Activated naive CD4-positive, alpha-beta T cell treated with anti-CD3 and anti-CD28 coated beads, Interleukin-2, amount 10 ng/mL, durations not matched to agents 7 days and 5 days (primary cell): ENCODE data around the gene SLC27A1.

Experiments
- CTCF ChIA-PET: fragments of 350-600 bp; sonication (Branson Sonifier 250); formaldehyde crosslinking; loops from one replicate; lab custom pipeline; 2021; ENCODE audit warnings: antibody characterized with exemption; lab: Charles Lee
- DNase-seq: peaks from one replicate; pipeline ENCODE4 v3.0.0-alpha.2; 2020
- H3K27ac Mint-ChIP-seq: one replicate; pipeline ENCODE4 v1.8.0; 2021; ENCODE audit warnings: mild to moderate bottlenecking, moderate library complexity, mixed read lengths
- H3K27me3 Mint-ChIP-seq: one replicate; pipeline ENCODE4 v1.8.0; 2021; ENCODE audit warnings: mild to moderate bottlenecking, mixed read lengths
- H3K36me3 Mint-ChIP-seq: one replicate; pipeline ENCODE4 v1.8.0; 2021; ENCODE audit warnings: mixed read lengths
- H3K4me1 Mint-ChIP-seq: one replicate; pipeline ENCODE4 v1.8.0; 2021; ENCODE audit warnings: mixed read lengths
- H3K4me3 Mint-ChIP-seq: one replicate; pipeline ENCODE4 v1.8.0; 2021; ENCODE audit warnings: mild to moderate bottlenecking, moderate library complexity, mixed read lengths
- H3K9me3 Mint-ChIP-seq: one replicate; pipeline ENCODE4 v1.8.0; 2021; ENCODE audit warnings: mixed read lengths

Gene SLC27A1

GRCh38 chr19:17519967-17520366 lies 49.6 kb downstream of the SLC27A1 start:
- Mint-ChIP-seq H3K4me3 (no peak overlapping the region), H3K36me3 (peaks cover 47% of the 10 kb centered on the region), H3K4me1 (peaks cover 29% of the 10 kb centered on the region), H3K27me3 (peaks cover 5% of the 10 kb centered on the region), H3K27ac (no peak overlapping the region), H3K9me3 (peaks cover 8% of the 10 kb centered on the region)
- CTCF ChIA-PET = no interaction called here
- no peak for DNase-seq

- H3K27ac Mint-ChIP-seq = no peak overlapping the region
- peaks cover 11% of the 10 kb centered on the region for H3K27me3 Mint-ChIP-seq
- H3K36me3 Mint-ChIP-seq = peaks cover 40% of the 10 kb centered on the region
- no peak for DNase-seq
- peaks cover 8% of the 10 kb centered on the region for H3K9me3 Mint-ChIP-seq
- no peak overlapping the region for H3K4me3 Mint-ChIP-seq
- peaks cover 33% of the 10 kb centered on the region for H3K4me1 Mint-ChIP-seq
- CTCF ChIA-PET = no interaction called here
Measured at GRCh38 chr19:17520865-17521264, 50.5 kb downstream of the SLC27A1 start.

GRCh38 chr19:17522988-17523872 lies 52.9 kb downstream of the SLC27A1 start:
- peak; percentile 84 for DNase-seq
- Mint-ChIP-seq H3K4me3 (peak overlapping the region; percentile 64), H3K9me3 (no peaks in the 10 kb centered on the region), H3K4me1 (peaks cover 40% of the 10 kb centered on the region), H3K27me3 (peaks cover 32% of the 10 kb centered on the region), H3K36me3 (peaks cover 20% of the 10 kb centered on the region), H3K27ac (peak overlapping the region; percentile 98)
- CTCF ChIA-PET = interaction anchor here (1.1 to 2.2 kb wide), 3 partner anchors 12 to 27 kb away, joined by 3 to 8 read pairs (median 6); partner anchors contain the start of gene PGLS

DNA sequence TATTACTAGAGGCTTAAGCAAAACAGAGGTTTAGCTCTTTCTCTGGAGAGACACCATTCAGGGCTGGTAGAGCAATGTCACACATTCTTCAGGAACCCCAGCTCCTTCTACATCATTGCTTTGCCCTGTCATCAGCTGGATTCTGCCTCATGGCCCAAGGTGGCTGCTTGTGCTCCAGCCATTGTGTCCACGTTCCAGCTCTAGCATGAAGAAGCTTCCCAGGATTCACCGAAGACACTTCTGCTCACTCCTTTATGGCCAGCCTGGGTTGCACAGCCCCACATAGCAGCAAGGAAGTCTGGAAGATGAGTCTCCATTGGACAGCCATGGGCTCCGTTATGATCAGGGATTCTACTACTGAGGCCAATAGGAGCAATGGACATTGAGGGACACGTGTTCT lies 54.3 kb downstream of the SLC27A1 start:
- H3K4me1 Mint-ChIP-seq = peaks cover 40% of the 10 kb centered on the region
- peaks cover 16% of the 10 kb centered on the region for H3K36me3 Mint-ChIP-seq
- H3K4me3 Mint-ChIP-seq = no peak overlapping the region
- H3K27ac Mint-ChIP-seq = peak overlapping the region; percentile 55
- DNase-seq = no peak
- peaks cover 8% of the 10 kb centered on the region for H3K9me3 Mint-ChIP-seq
- CTCF ChIA-PET = no interaction called here
- H3K27me3 Mint-ChIP-seq = peaks cover 46% of the 10 kb centered on the region

GRCh38 chr19:17525141-17525540 lies 54.8 kb downstream of the SLC27A1 start:
- peaks cover 51% of the 10 kb centered on the region for H3K27me3 Mint-ChIP-seq
- peaks cover 40% of the 10 kb centered on the region for H3K4me1 Mint-ChIP-seq
- peaks cover 8% of the 10 kb centered on the region for H3K9me3 Mint-ChIP-seq
- peak overlapping the region; percentile 55 for H3K27ac Mint-ChIP-seq
- H3K36me3 Mint-ChIP-seq = peaks cover 13% of the 10 kb centered on the region
- no peak overlapping the region for H3K4me3 Mint-ChIP-seq
- CTCF ChIA-PET = interaction anchor here (0.6 to 1.3 kb wide), 2 partner anchors 28 to 49 kb away, joined by 3 read pairs; no protein-coding TSS in a partner anchor
- DNase-seq = no peak

- no peak overlapping the region for H3K27ac Mint-ChIP-seq
- peaks cover 8% of the 10 kb centered on the region for H3K9me3 Mint-ChIP-seq
- H3K4me3 Mint-ChIP-seq = no peak overlapping the region
- H3K27me3 Mint-ChIP-seq = peaks cover 52% of the 10 kb centered on the region
- H3K4me1 Mint-ChIP-seq = peaks cover 39% of the 10 kb centered on the region
- CTCF ChIA-PET = interaction anchor here (0.9 kb wide), 1 partner anchor 30 kb away, joined by 3 read pairs; no protein-coding TSS in a partner anchor
- peaks cover 11% of the 10 kb centered on the region for H3K36me3 Mint-ChIP-seq
- no peak for DNase-seq
Measured at GRCh38 chr19:17526922-17527321, 56.6 kb downstream of the SLC27A1 start.

DNA sequence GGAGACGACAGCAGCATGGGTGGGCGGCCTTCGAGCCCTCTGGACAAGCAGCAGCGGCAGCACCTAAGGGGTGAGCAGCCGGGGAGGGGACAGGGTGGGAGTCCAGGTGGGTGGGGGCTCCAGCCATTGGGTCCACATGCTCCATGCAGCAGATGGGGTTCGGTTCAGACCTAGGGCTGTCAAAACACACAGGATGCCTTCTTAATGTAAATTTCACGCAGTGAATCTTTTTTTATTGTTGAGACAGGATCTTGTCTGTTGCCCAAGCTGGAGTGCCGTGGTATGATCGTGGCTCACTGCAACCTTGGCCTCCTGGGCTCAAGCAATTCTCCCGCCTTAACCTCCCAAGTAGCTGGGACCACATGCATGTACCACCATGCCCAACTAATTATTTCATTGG lies 57.0 kb downstream of the SLC27A1 start:
- Mint-ChIP-seq H3K4me1 (peaks cover 35% of the 10 kb centered on the region), H3K36me3 (peaks cover 11% of the 10 kb centered on the region), H3K9me3 (peaks cover 8% of the 10 kb centered on the region), H3K4me3 (no peak overlapping the region), H3K27me3 (peaks cover 52% of the 10 kb centered on the region), H3K27ac (no peak overlapping the region)
- no peak for DNase-seq
- CTCF ChIA-PET = no interaction called here

GRCh38 chr19:17528610-17529009 lies 58.3 kb downstream of the SLC27A1 start:
- peaks cover 8% of the 10 kb centered on the region for H3K9me3 Mint-ChIP-seq
- H3K27me3 Mint-ChIP-seq = peaks cover 51% of the 10 kb centered on the region
- H3K4me3 Mint-ChIP-seq = no peak overlapping the region
- H3K4me1 Mint-ChIP-seq = peaks cover 23% of the 10 kb centered on the region
- CTCF ChIA-PET = interaction anchor here (1.8 kb wide), 1 partner anchor 10 kb away, joined by 8 read pairs; no protein-coding TSS in a partner anchor
- DNase-seq = no peak
- no peak overlapping the region for H3K27ac Mint-ChIP-seq
- H3K36me3 Mint-ChIP-seq = peaks cover 4% of the 10 kb centered on the region

DNA sequence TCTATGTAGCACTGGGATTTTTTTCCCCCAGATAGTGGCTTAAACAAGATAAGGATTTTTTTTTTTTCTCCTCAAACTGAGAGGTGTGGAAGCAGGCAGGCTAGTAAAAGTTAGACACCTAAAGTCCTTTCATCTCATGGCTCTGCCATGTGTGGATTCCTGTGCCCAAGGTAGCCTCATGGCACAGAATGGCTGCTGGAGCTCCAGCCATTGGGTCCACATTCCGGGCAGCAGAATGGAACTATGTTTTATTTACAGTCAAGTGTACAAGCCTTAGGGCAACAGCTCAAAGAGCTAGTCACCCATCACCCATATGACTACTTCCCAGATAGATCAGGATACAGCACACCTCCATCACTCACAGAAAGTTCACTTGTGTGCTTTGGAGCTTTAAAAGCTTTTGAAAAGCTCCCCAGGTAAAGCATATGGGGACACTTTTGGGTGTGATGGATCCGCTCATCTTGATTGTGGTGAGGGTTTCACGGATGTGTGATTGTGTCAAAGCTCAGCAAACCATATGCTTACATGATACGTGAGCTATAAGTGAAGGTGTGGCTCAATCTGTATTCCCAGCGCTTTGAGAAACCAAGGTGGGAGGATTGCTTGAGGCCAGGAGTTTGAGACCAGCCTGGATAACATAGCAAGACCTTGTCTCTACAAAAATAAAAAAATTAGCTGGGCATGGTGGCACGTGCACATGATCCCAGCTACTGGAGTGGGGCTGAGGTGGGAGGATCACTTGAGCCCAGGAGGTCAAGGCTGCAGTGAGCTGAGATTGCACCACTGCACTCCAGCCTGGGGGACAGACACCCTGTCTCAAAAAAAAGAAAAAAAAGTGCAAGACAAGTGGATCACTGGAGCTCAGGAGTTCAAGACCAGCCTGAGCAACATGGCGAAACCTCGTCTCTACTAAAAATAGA lies 59.2 kb downstream of the SLC27A1 start:
- Mint-ChIP-seq H3K27me3 (peaks cover 53% of the 10 kb centered on the region), H3K27ac (no peak overlapping the region)

GRCh38 chr19:17530586-17530985 lies 60.3 kb downstream of the SLC27A1 start:
- no peak overlapping the region for H3K27ac Mint-ChIP-seq

More for the DNA sequence above, 59.2 kb downstream of the SLC27A1 start:
- peaks cover 8% of the 10 kb centered on the region for H3K9me3 Mint-ChIP-seq
- no peak overlapping the region for H3K4me3 Mint-ChIP-seq
- DNase-seq = no peak
- H3K4me1 Mint-ChIP-seq = peaks cover 15% of the 10 kb centered on the region
- H3K36me3 Mint-ChIP-seq = no peaks in the 10 kb centered on the region
- CTCF ChIA-PET = interaction anchor here (1.0 to 1.9 kb wide), 3 partner anchors 9 to 44 kb away, joined by 4 to 8 read pairs (median 6); no protein-coding TSS in a partner anchor

GRCh38 chr19:17532116-17532515 lies 61.8 kb downstream of the SLC27A1 start:
- H3K4me1 Mint-ChIP-seq = no peaks in the 10 kb centered on the region
- no peak overlapping the region for H3K4me3 Mint-ChIP-seq
- CTCF ChIA-PET = interaction anchor here (1.8 kb wide), 1 partner anchor 36 kb away, joined by 4 read pairs; no protein-coding TSS in a partner anchor
- peaks cover 49% of the 10 kb centered on the region for H3K27me3 Mint-ChIP-seq
- no peak for DNase-seq
- H3K9me3 Mint-ChIP-seq = peaks cover 8% of the 10 kb centered on the region
- no peak overlapping the region for H3K27ac Mint-ChIP-seq
- H3K36me3 Mint-ChIP-seq = no peaks in the 10 kb centered on the region

More at GRCh38 chr19:17530586-17530985, 60.3 kb downstream of the SLC27A1 start:
- Mint-ChIP-seq H3K4me3 (no peak overlapping the region), H3K9me3 (peaks cover 8% of the 10 kb centered on the region), H3K4me1 (peaks cover 7% of the 10 kb centered on the region), H3K27me3 (peaks cover 51% of the 10 kb centered on the region), H3K36me3 (no peaks in the 10 kb centered on the region)
- CTCF ChIA-PET = interaction anchor here (1.8 to 1.9 kb wide), 2 partner anchors 8 to 34 kb away, joined by 6 to 8 read pairs; no protein-coding TSS in a partner anchor
- DNase-seq = no peak

- Mint-ChIP-seq H3K9me3 (peaks cover 8% of the 10 kb centered on the region), H3K4me3 (no peak overlapping the region), H3K36me3 (no peaks in the 10 kb centered on the region), H3K27ac (no peak overlapping the region), H3K27me3 (peaks cover 50% of the 10 kb centered on the region), H3K4me1 (no peaks in the 10 kb centered on the region)
- DNase-seq = no peak
- CTCF ChIA-PET = interaction anchor here (1.8 kb wide), 1 partner anchor 37 kb away, joined by 4 read pairs; no protein-coding TSS in a partner anchor
Measured at GRCh38 chr19:17532557-17532956, 62.2 kb downstream of the SLC27A1 start.

DNA sequence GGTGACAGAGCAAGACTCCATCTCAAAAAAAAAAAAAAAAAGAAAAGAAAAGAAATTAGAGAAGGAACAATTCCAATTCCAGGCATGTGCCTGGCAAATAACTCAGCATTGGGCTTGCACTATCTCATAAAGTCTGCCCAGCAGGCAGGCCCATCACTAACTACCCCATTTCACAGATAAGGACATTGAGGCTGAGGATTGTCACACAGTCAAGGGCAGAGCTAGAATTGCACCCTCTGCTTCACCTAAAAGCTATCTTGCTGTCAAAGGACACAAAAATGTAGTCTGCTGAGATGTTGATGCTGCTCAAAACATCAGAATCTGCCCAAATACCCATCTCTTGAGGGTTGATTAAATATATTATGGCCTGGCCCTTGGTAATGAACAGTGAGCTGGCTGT lies 64.4 kb downstream of the SLC27A1 start:
- Mint-ChIP-seq H3K27ac (no peak overlapping the region), H3K4me3 (no peak overlapping the region), H3K4me1 (peaks cover 12% of the 10 kb centered on the region), H3K36me3 (no peaks in the 10 kb centered on the region), H3K9me3 (no peaks in the 10 kb centered on the region), H3K27me3 (peaks cover 50% of the 10 kb centered on the region)
- DNase-seq = no peak
- CTCF ChIA-PET = no interaction called here
